ENCODE measurements around the gene FXYD2. TPM values are rescaled to one million over a fixed set of nuclear protein-coding genes. Genes with fewer than 3 reads are reported as not detected.
A peak's percentile ranks its signal among the peaks of the same experiment; 100 is the strongest.
"Not testable (repeated sequence)": the region's sequence is repeated elsewhere in the genome, so short reads cannot be mapped to it uniquely, and the experiment has no call there.

The FXYD2 gene
- total RNA-seq, 2 donors from 2014 or later, result 1.6 to 4.8 TPM

DNA sequence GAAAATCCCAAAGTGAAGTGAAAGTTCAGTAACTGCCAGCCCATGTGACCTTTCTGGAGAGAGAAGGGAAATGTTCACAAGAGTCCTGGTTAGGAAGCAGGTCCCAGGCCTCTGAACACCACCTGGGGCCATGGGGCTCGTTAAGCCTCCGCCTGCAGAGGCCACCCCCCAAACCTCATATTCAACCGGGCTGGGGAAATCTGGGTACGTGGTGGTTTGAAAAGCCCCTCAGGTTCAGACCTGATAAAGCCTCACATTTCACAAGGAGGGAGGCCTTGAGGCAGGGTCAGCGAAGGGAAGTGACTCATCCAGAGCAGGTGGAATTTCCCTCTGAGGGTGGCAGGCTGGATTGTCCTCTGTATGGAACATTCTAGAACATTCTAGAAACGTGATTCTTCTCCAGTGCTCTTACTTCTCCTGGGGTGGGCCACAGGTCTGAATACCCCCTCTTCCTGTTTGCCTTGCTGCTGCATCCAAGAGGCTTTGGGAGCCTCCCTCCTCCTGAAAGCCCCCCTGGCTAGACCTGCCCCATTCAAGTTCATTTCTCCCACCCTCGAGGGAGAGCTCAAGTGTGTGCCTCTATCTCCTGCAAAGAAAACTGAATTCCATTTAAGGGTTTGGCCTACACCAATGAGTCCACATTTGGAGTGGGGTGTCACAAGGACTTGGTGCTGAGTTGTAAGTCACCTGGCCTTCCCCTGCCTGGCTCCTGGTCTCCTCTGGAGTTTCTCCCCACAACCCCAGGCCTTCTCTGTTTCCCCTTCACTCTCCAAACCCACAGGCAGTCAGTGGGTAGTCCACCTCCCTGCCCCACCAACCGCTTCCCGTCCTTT lies 6.3 kb downstream of the FXYD2 start:
- peak; percentile 45 to 50 for ATAC-seq
- peak; percentile 43 to 83 for DNase-seq (ENCODE audit: low spot score in 2 of 2)
- Mint-ChIP-seq H3K36me3 (no peaks in the 10 kb centered on the region), H3K9me3 (no peaks in the 10 kb centered on the region), H3K27ac (peak overlapping the region; percentile 98)

DNA sequence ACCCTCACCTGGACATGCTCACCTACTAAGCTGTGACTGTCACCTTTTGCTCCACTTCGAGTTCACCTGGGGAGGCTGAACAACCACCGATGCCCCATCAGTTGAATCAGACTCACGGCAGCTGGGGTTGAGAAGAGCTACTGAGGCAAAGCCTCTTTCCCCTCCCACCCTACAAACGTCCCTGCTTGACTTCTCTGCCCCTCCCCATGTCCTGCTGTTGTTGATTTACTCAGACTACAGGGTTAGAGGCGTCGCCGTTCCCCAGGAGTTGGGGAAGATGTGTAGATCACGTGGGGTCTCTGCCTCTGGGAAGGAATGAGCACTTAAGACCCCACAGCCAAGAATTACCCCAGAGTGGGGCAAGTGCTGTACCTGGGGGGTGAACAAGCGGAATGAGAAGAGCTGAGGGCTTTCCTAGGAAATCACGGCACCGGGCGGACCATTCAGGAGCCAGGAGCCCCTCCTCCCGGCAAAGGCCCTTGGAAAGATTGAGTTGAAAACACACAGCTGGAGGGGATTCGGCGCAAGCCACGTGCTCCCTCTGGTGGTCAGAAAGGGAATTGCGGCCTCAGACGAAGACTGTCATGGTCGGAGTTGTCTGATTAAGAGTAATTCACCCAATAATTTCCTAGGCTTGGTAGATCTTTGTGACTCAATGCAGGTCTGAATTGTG lies 7.0 kb downstream of the FXYD2 start:
- DNase-seq (ENCODE audit: low spot score in 2 of 2) (peak; percentile 93 to 94), ATAC-seq (peak; percentile 41 to 59)
- Mint-ChIP-seq H3K36me3 (no peaks in the 10 kb centered on the region), H3K9me3 (no peaks in the 10 kb centered on the region), H3K27ac (peak overlapping the region; percentile 98)

- no peak for DNase-seq (ENCODE audit: low spot score in 2 of 2)
- peak overlapping the region; percentile 98 to 99 for H3K27ac Mint-ChIP-seq
- ATAC-seq, result no peak
- H3K36me3 Mint-ChIP-seq, result no peaks in the 10 kb centered on the region
- no peaks in the 10 kb centered on the region for H3K9me3 Mint-ChIP-seq
Observed at GRCh38 chr11:117816846-117817367, 7.6 kb downstream of the FXYD2 start.

DNA sequence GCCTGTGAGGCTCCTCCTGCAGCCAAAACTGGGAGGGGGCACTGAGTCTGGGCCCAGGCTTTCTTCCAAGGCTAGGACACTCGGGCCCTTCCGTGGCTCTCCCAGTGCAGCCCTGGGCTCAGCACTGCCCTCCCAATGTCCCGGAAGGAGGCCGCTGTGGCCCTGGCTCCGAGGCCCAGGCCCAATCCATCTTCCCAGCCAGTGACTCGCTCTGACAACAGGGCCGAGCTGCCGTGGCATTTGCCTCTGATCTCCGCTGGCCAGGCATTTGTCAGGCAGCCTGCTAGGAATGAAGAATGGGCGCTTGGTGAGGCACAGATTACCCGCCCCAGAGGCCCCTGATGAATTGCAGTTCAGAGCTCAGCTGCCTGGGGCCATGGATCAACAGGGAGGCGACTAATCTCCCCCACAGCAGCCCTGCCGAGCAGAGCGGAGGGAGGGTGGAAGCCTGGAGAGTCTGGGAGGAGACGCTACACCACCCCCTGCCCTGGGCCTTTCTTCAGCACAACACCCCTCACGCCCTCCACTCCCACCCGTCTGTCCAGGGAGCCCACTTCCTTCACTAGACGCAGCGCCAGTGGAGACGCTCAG lies 8.3 kb downstream of the FXYD2 start:
- ATAC-seq (no peak), DNase-seq (ENCODE audit: low spot score in 2 of 2) (no peak)
- Mint-ChIP-seq H3K27ac (peak overlapping the region; percentile 98 to 99), H3K9me3 (no peaks in the 10 kb centered on the region), H3K36me3 (no peaks in the 10 kb centered on the region)

DNA sequence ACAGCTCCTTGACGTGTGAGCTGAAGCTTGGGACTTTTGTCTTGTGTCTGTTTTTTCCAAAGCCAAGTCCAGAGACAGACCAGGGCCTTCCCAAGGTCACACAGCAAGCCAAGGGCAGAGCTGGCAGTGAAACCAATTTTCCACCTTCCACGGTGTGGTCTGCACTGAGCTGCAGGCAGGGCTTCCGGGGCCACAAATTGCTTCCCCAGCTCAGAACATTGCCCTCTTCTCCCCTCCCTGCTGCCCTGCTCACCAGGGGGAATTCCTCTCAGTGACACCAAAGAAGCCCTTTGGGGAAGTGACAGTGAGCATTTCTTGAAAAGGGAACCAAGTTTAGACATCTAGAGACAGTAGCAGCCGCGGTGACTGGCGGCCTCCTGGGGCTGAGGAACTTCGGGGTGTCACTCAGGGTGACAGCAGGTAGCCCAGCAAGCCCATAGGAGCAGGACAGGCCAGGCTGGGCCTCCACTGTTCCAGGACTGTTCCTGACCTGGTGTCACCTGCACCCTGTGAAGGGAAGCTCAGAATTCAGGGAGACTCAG lies 9.2 kb downstream of the FXYD2 start:
- Mint-ChIP-seq H3K27ac (peak overlapping the region; percentile 98 to 99), H3K36me3 (no peaks in the 10 kb centered on the region), H3K9me3 (no peaks in the 10 kb centered on the region)
- peak; percentile 62 to 86 for DNase-seq (ENCODE audit: low spot score in 2 of 2)
- ATAC-seq, result peak; percentile 72 to 81

- peak; percentile 74 to 86 for DNase-seq (ENCODE audit: low spot score in 2 of 2)
- peak; percentile 44 to 46 for ATAC-seq
- Mint-ChIP-seq H3K27ac (peak overlapping the region; percentile 98 to 99), H3K36me3 (no peaks in the 10 kb centered on the region), H3K9me3 (no peaks in the 10 kb centered on the region)
Observed at GRCh38 chr11:117814766-117815261, 9.7 kb downstream of the FXYD2 start.

- ATAC-seq (no peak), DNase-seq (ENCODE audit: low spot score in 2 of 2) (no peak)
- Mint-ChIP-seq H3K27ac (peak overlapping the region; percentile 98 to 99), H3K36me3 (no peaks in the 10 kb centered on the region), H3K9me3 (no peaks in the 10 kb centered on the region)
Observed at GRCh38 chr11:117814204-117814765, 10.3 kb downstream of the FXYD2 start.

DNA sequence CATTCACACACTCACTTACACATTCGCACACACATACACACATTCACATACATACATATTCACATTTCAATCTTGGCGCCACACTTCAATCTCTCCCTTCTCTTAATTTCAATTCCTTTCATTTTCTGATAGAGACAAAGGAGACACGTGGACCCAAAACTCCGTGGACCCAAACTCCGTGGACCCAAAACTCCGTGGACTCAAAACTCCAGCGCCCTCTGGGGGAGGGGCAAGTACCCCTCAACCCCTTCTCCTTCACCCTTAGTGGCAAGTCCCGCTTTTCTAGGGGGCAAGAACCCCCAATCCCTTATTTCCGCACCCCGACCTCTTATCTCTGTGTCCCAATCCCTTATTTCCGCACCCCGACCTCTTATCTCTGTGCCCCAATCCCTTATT lies 14.5 kb downstream of the FXYD2 start:
- not testable (repeated sequence) for H3K36me3 Mint-ChIP-seq; DNase-seq (ENCODE audit: low spot score in 2 of 2); H3K9me3 Mint-ChIP-seq; ATAC-seq
- H3K27ac Mint-ChIP-seq, result peak overlapping the region in 1 of 2 donors; percentile 10

- Mint-ChIP-seq H3K9me3 (no peaks in the 10 kb centered on the region), H3K36me3 (no peaks in the 10 kb centered on the region), H3K27ac (peak overlapping the region in 1 of 2 donors; percentile 10)
- ATAC-seq, result peak; percentile 89 to 96
- DNase-seq (ENCODE audit: low spot score in 2 of 2), result peak; percentile 56 to 70
Observed at GRCh38 chr11:117809236-117810055, 15.1 kb downstream of the FXYD2 start.

GRCh38 chr11:117808784-117809183 lies 15.8 kb downstream of the FXYD2 start:
- DNase-seq (ENCODE audit: low spot score in 2 of 2) (no peak), ATAC-seq (no peak)
- no peaks in the 10 kb centered on the region for H3K36me3 Mint-ChIP-seq
- H3K27ac Mint-ChIP-seq, result no peak overlapping the region
- no peaks in the 10 kb centered on the region for H3K9me3 Mint-ChIP-seq

GRCh38 chr11:117807482-117808327 lies 16.8 kb downstream of the FXYD2 start:
- Mint-ChIP-seq H3K9me3 (no peaks in the 10 kb centered on the region), H3K27ac (peak overlapping the region in 1 of 2 donors; percentile 16), H3K36me3 (no peaks in the 10 kb centered on the region)
- peak in 1 of 2 donors; percentile 61 for DNase-seq (ENCODE audit: low spot score in 2 of 2)
- ATAC-seq, result peak; percentile 34 to 51

GRCh38 chr11:117806846-117807245 lies 17.7 kb downstream of the FXYD2 start:
- no peak overlapping the region for H3K27ac Mint-ChIP-seq
- H3K9me3 Mint-ChIP-seq, result no peaks in the 10 kb centered on the region
- no peaks in the 10 kb centered on the region for H3K36me3 Mint-ChIP-seq
- no peak for DNase-seq (ENCODE audit: low spot score in 2 of 2)
- ATAC-seq, result no peak

GRCh38 chr11:117805045-117805444 lies 19.5 kb downstream of the FXYD2 start:
- no peak overlapping the region for H3K27ac Mint-ChIP-seq
- no peaks in the 10 kb centered on the region for H3K36me3 Mint-ChIP-seq
- DNase-seq (ENCODE audit: low spot score in 2 of 2) (no peak), ATAC-seq (no peak)
- no peaks in the 10 kb centered on the region for H3K9me3 Mint-ChIP-seq

- H3K27ac Mint-ChIP-seq, result no peak overlapping the region
- no peak for DNase-seq (ENCODE audit: low spot score in 2 of 2)
- no peaks in the 10 kb centered on the region for H3K36me3 Mint-ChIP-seq
- no peaks in the 10 kb centered on the region for H3K9me3 Mint-ChIP-seq
- no peak for ATAC-seq
Observed at GRCh38 chr11:117803896-117804295, 20.6 kb downstream of the FXYD2 start.

- ATAC-seq, result no peak
- DNase-seq (ENCODE audit: low spot score in 2 of 2), result no peak
- Mint-ChIP-seq H3K36me3 (no peaks in the 10 kb centered on the region), H3K9me3 (no peaks in the 10 kb centered on the region), H3K27ac (no peak overlapping the region)
Observed at GRCh38 chr11:117799634-117800033, 24.9 kb downstream of the FXYD2 start.

Measured in activated naive CD4-positive, alpha-beta T cell treated with anti-CD3 and anti-CD28 coated beads, Interleukin-2, amount 50 U/mL, for 72 hours (primary cell).